Activated T-cell treated with anti-CD3 and anti-CD28 coated beads, Interleukin-2, amount 50 U/mL, for 4 hours (primary cell): Measurements from ENCODE around the gene CACNA1C. TPM values are rescaled to one million over a fixed set of nuclear protein-coding genes. Genes with fewer than 3 reads are reported as not detected.

Experiments used
- ATAC-seq, 2 donors: fragments of 200-7000 bp; cut with Tn5 transposase; one replicate each; pipeline ENCODE4 v1.10.0; 2021
- DNase-seq: peaks from one replicate; pipeline ENCODE4 v3.0.0-alpha.2; 2020
- H3K27me3 Mint-ChIP-seq: one replicate; pipeline ENCODE4 v1.8.0; 2021; ENCODE audit warnings: low read depth, mixed read lengths
- H3K36me3 Mint-ChIP-seq: one replicate; pipeline ENCODE4 v1.8.0; 2022; ENCODE audit warnings: mixed read lengths; ENCODE audit not compliant: insufficient read depth
- H3K4me1 Mint-ChIP-seq: one replicate; pipeline ENCODE4 v1.8.0; 2021; ENCODE audit warnings: low read depth, mixed read lengths
- H3K4me3 Mint-ChIP-seq: one replicate; pipeline ENCODE4 v1.8.0; 2021; ENCODE audit warnings: mild to moderate bottlenecking, moderate library complexity, mixed read lengths
- H3K9me3 Mint-ChIP-seq: one replicate; pipeline ENCODE4 v1.8.0; 2021; ENCODE audit warnings: mixed read lengths
- total RNA-seq, 3 donors: library from RNA; stranded (reverse); gene quantifications; one replicate each; pipeline ENCODE4 v1.2.1, GENCODE V29; 2021

CACNA1C gene
- total RNA-seq, 3 donors from 2014 or later: 0.03 to 0.08 (median 0.03) TPM

DNA sequence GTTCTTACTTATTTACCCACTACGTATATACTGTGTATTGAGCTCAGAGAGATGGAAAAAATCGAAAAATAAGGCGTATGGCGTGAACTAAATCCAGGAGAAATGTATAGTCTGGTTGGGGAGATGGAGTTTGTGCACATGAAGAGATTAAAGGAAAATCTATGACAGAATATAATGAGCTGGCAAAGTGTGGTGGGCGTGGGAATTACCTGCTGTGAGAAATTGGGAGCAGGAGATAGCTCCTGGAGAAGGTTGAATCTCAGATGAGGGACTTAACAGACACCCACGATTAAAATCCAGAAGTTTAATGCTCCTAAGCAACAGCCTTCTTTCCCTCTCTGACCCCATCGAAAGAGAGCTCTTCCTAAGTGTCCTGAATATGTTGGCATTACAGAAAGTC, 517.8 kb downstream of the CACNA1C start:
- H3K27me3 Mint-ChIP-seq: peaks cover 14% of the 10 kb centered on the region

DNA sequence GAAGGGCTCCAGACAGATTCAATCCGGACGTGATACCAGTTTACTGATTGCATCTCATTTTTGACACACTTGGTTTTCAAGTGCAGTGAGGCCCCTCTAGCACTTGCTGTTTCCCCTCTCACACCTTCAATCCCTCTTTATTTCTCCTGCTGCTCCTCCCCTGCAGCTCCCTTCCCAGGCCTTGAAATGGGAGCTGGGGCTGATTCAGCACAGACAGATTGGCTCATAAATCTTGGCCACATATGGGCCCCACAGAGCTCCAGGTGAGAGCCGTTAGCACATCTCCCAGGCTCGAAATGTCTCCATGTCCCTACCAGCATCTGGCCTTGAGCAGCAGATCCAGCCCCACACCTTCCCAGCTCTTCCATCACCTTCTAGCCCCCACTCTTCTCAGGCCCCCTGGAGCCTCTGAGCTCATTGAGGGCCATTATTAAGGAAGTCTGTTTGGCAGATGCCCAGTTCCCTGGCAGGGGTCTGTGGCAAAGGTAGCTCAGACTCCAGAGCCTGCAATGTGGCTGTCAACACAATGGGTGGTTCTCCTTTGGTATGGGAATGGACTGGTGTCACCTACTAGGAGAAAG, 521.7 kb downstream of the CACNA1C start:
- H3K36me3 Mint-ChIP-seq: no peaks in the 10 kb centered on the region
- ATAC-seq (no peak), DNase-seq (no peak)
- peaks cover 16% of the 10 kb centered on the region for H3K27me3 Mint-ChIP-seq
- no peaks in the 10 kb centered on the region for H3K4me1 Mint-ChIP-seq
- H3K9me3 Mint-ChIP-seq: no peaks in the 10 kb centered on the region
- H3K4me3 Mint-ChIP-seq: no peak overlapping the region

More for the DNA sequence above, 517.8 kb downstream of the CACNA1C start:
- ATAC-seq (no peak), DNase-seq (no peak)
- H3K9me3 Mint-ChIP-seq: no peaks in the 10 kb centered on the region
- no peaks in the 10 kb centered on the region for H3K36me3 Mint-ChIP-seq
- H3K4me1 Mint-ChIP-seq: no peaks in the 10 kb centered on the region
- no peak overlapping the region for H3K4me3 Mint-ChIP-seq

DNA sequence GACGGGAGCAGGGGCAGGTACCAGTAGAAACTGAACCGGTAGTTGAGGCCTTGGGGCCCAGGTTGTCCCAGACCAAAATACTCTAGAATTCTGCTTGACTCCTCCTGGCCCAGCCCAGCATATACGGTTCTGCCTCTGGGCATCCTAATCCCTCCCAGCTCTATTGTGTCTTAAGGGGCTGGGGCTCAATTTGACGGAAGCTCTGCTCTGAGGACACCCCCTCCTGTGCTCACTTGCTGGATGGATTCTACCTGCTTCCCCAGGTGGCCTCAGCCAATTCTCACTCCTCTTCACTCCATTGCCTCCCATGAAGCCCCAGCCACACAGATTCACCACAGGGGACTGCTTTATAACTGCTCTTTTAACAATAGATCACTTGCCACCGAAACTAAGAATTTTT, 522.5 kb downstream of the CACNA1C start:
- DNase-seq: no peak
- Mint-ChIP-seq H3K36me3 (no peaks in the 10 kb centered on the region), H3K4me1 (no peaks in the 10 kb centered on the region), H3K27me3 (peaks cover 16% of the 10 kb centered on the region), H3K9me3 (no peaks in the 10 kb centered on the region), H3K4me3 (no peak overlapping the region)
- ATAC-seq: no peak

DNA sequence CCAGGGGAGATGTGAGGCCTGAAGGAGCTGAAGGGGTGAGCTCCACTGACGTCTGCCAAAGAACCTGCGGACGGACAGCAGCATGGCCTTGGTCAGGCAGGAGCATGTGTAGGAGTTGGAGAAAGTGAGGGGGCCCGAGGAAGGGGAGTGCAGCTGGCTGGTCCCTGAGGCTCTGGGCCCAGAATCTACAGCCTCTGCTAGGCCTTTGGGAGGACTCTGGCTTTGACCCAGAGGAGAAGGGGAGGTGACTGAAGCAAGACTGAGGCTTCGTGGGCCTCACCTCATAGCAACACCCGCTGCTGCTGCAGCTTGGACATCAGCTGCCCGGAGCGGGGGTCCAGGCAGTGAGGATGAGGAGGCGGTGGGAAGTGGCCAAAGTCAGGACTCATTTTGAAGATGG, 525.4 kb downstream of the CACNA1C start:
- ATAC-seq (no peak), DNase-seq (no peak)
- no peaks in the 10 kb centered on the region for H3K9me3 Mint-ChIP-seq
- no peaks in the 10 kb centered on the region for H3K4me1 Mint-ChIP-seq
- H3K27me3 Mint-ChIP-seq: peaks cover 33% of the 10 kb centered on the region
- H3K36me3 Mint-ChIP-seq: no peaks in the 10 kb centered on the region
- H3K4me3 Mint-ChIP-seq: no peak overlapping the region

DNA sequence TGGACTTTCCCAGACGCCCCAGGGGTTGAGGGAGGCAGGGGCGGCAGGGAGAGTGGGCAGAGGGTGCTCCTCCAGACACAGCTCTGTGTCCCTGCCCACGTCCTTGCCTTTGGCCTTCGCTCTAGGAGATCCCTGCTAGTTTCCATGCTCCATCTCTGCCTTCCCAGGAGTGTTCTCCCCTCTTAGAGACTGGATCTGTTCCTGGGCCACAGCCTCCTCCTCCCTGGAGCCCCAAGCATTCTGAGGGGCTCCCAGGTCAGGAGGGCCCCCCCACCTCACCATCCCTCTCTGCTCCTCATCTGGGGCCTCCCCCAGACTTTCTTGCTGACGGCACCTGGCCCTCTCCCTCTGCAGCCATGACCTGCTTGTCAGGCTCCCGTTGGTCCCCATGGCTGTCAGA, 526.0 kb downstream of the CACNA1C start:
- peaks cover 3% of the 10 kb centered on the region for H3K4me1 Mint-ChIP-seq
- peaks cover 37% of the 10 kb centered on the region for H3K27me3 Mint-ChIP-seq
- H3K9me3 Mint-ChIP-seq: no peaks in the 10 kb centered on the region
- DNase-seq (no peak), ATAC-seq (no peak)
- no peak overlapping the region for H3K4me3 Mint-ChIP-seq
- H3K36me3 Mint-ChIP-seq: no peaks in the 10 kb centered on the region

DNA sequence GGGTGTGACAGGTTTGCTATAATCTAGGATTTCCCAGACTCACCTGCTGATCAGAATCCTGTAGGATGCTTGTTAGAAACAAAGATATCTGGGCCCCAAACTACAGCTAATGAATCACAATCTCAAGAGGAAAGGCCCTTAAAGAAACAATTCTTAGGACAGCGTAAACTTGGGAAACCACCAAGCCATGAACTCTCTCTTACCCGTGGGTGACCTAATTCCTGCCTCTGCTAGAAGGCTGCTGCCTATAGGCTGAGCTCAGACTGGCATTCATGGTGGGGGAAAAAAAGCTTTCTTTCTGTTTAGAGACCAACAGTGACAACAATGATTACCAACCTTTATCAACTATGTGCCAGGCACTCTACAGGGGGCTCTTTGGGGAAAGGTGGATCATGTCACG, 528.0 kb downstream of the CACNA1C start:
- DNase-seq (no peak), ATAC-seq (no peak)
- no peaks in the 10 kb centered on the region for H3K9me3 Mint-ChIP-seq
- no peaks in the 10 kb centered on the region for H3K36me3 Mint-ChIP-seq
- H3K27me3 Mint-ChIP-seq: peaks cover 44% of the 10 kb centered on the region
- H3K4me1 Mint-ChIP-seq: peaks cover 3% of the 10 kb centered on the region
- H3K4me3 Mint-ChIP-seq: no peak overlapping the region

DNA sequence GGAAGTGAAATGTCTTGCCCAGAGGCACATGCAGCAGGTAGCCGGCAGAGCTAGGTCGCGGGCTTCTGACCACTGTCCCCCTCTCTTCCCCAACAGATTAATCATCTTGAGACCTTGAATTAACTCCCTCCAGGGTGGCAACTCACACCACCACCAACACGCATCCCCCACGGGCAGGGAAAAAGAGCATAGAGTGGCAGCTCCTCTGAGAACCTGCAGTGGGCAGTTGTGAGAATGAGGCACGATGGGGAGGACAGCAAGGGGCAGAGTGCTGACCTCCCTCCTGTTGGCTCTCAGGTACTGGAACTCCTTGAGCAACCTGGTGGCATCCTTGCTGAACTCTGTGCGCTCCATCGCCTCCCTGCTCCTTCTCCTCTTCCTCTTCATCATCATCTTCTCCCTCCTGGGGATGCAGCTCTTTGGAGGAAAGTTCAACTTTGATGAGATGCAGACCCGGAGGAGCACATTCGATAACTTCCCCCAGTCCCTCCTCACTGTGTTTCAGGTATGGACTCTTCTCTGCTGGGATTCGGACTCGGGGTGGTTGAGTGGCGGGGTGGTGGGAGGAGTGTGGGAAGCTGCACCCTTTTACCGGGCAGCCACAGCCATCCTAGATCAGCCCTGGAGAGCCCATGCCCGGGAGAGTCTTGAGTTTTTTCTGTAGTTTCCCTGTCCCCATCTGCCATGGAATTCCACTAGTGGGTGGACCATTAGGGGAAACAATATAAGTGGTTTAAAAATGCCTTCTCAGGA, 528.7 kb downstream of the CACNA1C start:
- H3K27me3 Mint-ChIP-seq: peaks cover 47% of the 10 kb centered on the region
- no peaks in the 10 kb centered on the region for H3K36me3 Mint-ChIP-seq
- H3K9me3 Mint-ChIP-seq: no peaks in the 10 kb centered on the region
- no peak overlapping the region for H3K4me3 Mint-ChIP-seq
- ATAC-seq: no peak
- H3K4me1 Mint-ChIP-seq: peaks cover 3% of the 10 kb centered on the region
- no peak for DNase-seq

DNA sequence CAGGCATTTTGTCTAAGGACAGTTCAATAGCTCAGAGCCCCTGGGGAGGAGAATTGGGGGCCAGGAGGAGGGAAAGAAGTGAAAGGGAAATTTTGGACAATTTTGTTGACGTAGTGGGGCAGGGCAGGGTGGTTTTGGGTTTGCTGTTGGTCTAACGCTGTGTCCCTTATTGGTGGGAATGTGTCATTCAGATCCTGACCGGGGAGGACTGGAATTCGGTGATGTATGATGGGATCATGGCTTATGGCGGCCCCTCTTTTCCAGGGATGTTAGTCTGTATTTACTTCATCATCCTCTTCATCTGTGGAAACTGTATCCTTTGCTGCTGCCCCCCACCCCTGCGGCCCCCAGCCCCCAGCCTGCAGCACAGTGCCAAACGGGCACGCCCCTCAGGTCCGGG, 529.8 kb downstream of the CACNA1C start:
- DNase-seq (no peak), ATAC-seq (no peak)
- Mint-ChIP-seq H3K4me1 (peaks cover 3% of the 10 kb centered on the region), H3K36me3 (no peaks in the 10 kb centered on the region), H3K9me3 (no peaks in the 10 kb centered on the region), H3K4me3 (no peak overlapping the region), H3K27me3 (peaks cover 54% of the 10 kb centered on the region)

DNA sequence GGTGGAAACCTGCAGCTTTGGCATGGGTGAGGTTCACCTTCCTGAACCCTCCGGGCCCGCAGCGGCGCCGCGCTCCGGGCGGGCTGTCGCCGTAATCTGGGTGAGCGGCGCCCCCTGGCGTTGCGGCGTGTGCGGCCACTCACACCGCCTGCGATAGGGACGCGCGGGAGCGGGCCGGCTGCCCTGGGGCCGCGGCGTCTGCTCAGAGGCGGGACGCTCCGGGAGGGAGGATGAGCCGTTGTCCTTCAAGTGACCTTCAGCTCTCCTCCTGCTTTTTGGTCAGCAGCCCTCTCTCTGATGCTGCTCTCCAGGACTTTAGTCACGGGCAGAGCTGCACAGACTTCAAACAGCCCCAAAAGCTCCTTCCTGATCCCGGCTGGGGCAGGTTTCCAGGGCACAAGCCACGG, 530.3 kb downstream of the CACNA1C start:
- no peak overlapping the region for H3K4me3 Mint-ChIP-seq
- no peaks in the 10 kb centered on the region for H3K9me3 Mint-ChIP-seq
- peaks cover 3% of the 10 kb centered on the region for H3K4me1 Mint-ChIP-seq
- peaks cover 57% of the 10 kb centered on the region for H3K27me3 Mint-ChIP-seq
- peak; percentile 78 to 84 for ATAC-seq
- peak; percentile 7 for DNase-seq
- no peaks in the 10 kb centered on the region for H3K36me3 Mint-ChIP-seq

DNA sequence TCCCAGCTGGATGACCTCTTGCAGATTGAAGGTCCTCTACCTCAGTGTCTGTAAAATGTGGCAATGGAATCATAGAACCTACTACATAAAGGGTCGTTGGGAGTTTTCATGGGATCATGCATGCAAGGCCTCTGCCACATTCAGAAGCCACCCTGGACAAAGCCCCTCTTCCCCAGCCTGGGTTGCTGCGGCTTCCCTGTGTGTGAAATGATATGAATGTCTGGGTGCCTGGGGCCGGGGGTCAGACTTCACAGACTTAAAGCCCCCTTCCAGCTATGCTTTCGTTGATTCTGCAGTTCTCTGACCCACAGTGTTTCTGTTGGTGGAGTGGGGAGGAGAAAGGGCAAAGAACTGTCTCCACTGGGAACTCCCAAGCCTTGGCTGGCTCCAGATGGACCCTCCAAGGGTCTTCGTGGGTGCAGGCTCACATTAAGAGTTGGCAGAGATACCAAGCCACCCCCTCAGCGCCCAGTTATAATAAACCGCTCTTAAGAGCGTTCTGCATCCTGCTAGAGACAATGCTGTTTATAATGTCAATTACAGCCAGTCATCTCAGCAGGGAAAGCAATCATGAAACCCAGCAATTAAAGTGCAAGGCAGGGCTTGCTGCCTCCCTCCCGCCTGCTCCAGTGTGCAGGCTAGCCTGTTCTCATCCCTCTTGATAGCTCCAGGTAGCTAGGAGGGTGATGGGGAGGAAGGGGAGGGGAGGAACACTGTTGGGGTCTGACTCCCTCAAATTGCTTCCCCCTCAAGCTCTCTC, 531.0 kb downstream of the CACNA1C start:
- H3K27me3 Mint-ChIP-seq: peaks cover 61% of the 10 kb centered on the region
- DNase-seq: no peak
- peaks cover 3% of the 10 kb centered on the region for H3K4me1 Mint-ChIP-seq
- no peak for ATAC-seq
- H3K4me3 Mint-ChIP-seq: no peak overlapping the region
- H3K9me3 Mint-ChIP-seq: no peaks in the 10 kb centered on the region
- no peaks in the 10 kb centered on the region for H3K36me3 Mint-ChIP-seq

DNA sequence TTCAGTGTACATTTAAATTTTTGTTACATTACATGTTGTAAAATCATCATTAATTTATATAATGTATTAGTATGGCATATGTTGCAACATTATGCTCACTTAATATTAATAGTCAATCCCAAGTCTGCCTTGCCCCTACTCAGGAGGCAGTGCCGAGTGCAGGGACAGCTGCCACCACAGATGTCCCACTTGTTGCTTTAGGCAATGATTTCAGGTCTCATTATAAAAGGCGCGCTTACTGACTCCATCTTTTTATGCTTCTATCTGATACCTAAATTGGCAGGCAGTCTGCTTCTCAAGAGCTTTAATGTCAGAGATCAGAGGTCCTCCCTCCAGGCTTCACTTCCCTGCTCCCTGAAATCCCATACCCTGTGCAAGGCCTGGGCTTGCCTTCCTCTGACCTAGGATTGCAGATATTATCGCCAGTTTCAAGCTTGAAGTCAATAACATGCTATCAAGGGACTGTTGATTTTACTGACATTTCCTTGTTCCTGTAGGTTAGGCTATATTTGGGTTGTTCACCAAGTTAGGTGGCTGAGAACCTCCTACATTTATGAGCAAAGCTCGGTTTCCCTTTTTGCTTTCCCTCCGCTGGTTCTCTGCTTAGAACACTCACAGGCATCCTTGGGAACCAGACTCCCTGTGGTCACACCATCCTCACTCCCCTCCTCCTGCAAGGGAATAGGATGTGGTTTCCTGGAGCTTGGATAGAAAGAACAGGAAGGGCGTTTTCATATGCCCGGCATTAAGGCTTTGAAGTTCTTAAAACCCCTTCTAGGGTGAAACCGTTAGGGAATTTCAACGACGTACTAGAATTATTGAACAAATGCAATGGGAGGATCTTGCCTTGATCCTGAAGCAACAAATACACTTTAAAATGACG, 533.6 kb downstream of the CACNA1C start:
- no peak overlapping the region for H3K4me3 Mint-ChIP-seq
- H3K36me3 Mint-ChIP-seq: no peaks in the 10 kb centered on the region
- peaks cover 3% of the 10 kb centered on the region for H3K4me1 Mint-ChIP-seq
- peaks cover 58% of the 10 kb centered on the region for H3K27me3 Mint-ChIP-seq
- DNase-seq: no peak
- no peaks in the 10 kb centered on the region for H3K9me3 Mint-ChIP-seq
- ATAC-seq: no peak

DNA sequence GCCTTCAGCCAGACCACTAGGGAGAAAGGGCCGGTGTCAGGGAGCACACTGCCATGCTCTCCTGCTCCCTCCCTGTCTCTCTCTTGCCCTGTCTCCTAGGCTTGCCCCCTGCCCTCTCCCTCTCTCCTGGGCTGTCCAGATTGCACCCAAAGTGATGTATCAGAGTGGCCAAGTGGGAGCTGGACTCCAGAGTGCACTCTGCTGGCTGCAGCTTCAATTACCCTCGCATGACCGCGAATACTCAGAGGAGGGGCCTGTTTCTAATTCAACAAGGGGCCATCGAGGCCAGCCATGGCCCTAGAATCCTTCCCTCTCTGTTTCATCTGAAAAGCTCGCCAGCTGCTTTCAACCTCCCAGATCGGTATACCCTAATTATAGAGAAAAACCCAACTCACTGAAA, 535.6 kb downstream of the CACNA1C start:
- Mint-ChIP-seq H3K9me3 (peaks cover under 1% of the 10 kb centered on the region), H3K36me3 (no peaks in the 10 kb centered on the region), H3K4me1 (peaks cover 2% of the 10 kb centered on the region), H3K27me3 (peaks cover 44% of the 10 kb centered on the region), H3K4me3 (no peak overlapping the region)
- ATAC-seq (no peak), DNase-seq (no peak)

DNA sequence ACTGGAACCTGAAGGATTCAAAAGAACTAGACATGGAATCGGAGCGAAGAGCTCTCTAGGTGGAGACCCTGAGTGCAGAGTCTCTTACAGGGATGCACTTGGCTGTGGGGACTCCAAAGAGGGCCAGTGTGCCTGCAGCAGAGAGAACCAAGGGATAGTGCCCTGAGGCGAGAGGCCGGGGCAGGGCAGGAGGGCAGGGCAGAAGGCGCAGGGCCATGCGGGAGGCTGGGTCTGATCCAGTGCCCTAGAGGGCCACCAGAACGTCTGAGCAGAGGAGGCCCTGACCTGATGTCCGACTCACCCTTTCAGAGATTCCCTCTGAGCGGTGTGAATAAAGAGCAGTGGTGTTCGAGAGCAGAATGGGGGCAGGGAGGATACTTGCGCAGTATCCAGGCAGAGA, 536.6 kb downstream of the CACNA1C start:
- Mint-ChIP-seq H3K36me3 (no peaks in the 10 kb centered on the region), H3K4me1 (no peaks in the 10 kb centered on the region), H3K27me3 (peaks cover 35% of the 10 kb centered on the region), H3K9me3 (peaks cover 10% of the 10 kb centered on the region), H3K4me3 (no peak overlapping the region)
- ATAC-seq (no peak), DNase-seq (no peak)

DNA sequence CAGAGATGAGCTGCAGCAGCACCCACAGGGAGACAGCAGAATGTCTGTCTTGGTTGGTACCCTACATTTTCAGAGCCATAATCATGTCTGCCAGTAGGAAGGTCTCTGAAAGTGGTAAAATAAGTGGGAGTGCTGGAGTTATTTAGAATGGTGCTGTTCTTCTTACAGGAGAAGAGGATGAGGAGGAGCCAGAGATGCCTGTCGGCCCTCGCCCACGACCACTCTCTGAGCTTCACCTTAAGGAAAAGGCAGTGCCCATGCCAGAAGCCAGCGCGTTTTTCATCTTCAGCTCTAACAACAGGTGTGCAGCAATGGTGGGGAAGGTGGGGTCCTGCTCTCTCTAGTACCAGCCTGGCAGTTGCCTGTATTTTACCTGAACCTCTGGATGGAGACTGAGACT, 540.3 kb downstream of the CACNA1C start:
- Mint-ChIP-seq H3K36me3 (no peaks in the 10 kb centered on the region), H3K4me1 (no peaks in the 10 kb centered on the region), H3K9me3 (peaks cover 16% of the 10 kb centered on the region), H3K27me3 (peaks cover 13% of the 10 kb centered on the region), H3K4me3 (no peak overlapping the region)
- no peak for DNase-seq
- no peak for ATAC-seq
